Loucy (cell line): ENCODE results near the gene GOLIM4.
A peak's percentile ranks its signal among the peaks of the same experiment; 100 is the strongest.
"Not testable (repeated sequence)": the region's sequence is repeated elsewhere in the genome, so short reads cannot be mapped to it uniquely, and the experiment has no call there.

ENCODE experiments used
- H2AFZ ChIP-seq: fragments of 200-600 bp; sonication (generic); 2 replicates; pipeline ENCODE4 v1.6.0; 2016; ENCODE audit warnings: antibody characterized with exemption, mild to moderate bottlenecking, low read length, moderate library complexity
- H3F3A ChIP-seq: fragments of 200-600 bp; 2 replicates; pipeline ENCODE4 v1.6.0; 2016; ENCODE audit warnings: antibody characterized with exemption, low read depth, mild to moderate bottlenecking
- H3K27me3 ChIP-seq: fragments of 200-600 bp; sonication (generic); 2 replicates; pipeline ENCODE4 v1.6.1; 2014; ENCODE audit warnings: low read length, mild to moderate bottlenecking; ENCODE audit not compliant: insufficient read depth, poor library complexity, severe bottlenecking
- H3K36me3 ChIP-seq: fragments of 200-600 bp; sonication (generic); 2 replicates; pipeline ENCODE4 v1.6.1; 2016; ENCODE audit warnings: low read length; ENCODE audit not compliant: insufficient read depth
- H3K4me1 ChIP-seq: fragments of 200-600 bp; sonication (generic); 2 replicates; pipeline ENCODE4 v1.5.1; 2014; ENCODE audit warnings: low read length, mild to moderate bottlenecking; ENCODE audit not compliant: insufficient read depth, poor library complexity, severe bottlenecking
- H3K4me2 ChIP-seq: fragments of 200-600 bp; sonication (generic); 2 replicates; pipeline ENCODE4 v1.6.0; 2014; ENCODE audit warnings: antibody characterized with exemption, low read length, low read depth, mild to moderate bottlenecking; ENCODE audit not compliant: poor library complexity, severe bottlenecking
- H3K4me3 ChIP-seq: fragments of 200-600 bp; sonication (generic); 2 replicates; pipeline ENCODE4 v1.5.1; 2014; ENCODE audit warnings: low read length, mild to moderate bottlenecking, mixed read lengths; ENCODE audit not compliant: poor library complexity, severe bottlenecking
- H3K79me2 ChIP-seq: fragments of 200-600 bp; sonication (generic); 2 replicates; pipeline ENCODE4 v1.6.1; 2014; ENCODE audit warnings: low read length; ENCODE audit not compliant: insufficient read depth
- H3K9ac ChIP-seq: fragments of 200-600 bp; sonication (generic); 2 replicates; pipeline ENCODE4 v1.6.0; 2014; ENCODE audit warnings: mild to moderate bottlenecking, low read depth, low read length, moderate library complexity; ENCODE audit not compliant: poor library complexity, severe bottlenecking
- H3K9me2 ChIP-seq: fragments of 200-600 bp; sonication (generic); replicated peaks from 2 replicates; pipeline ENCODE4 v1.6.1; 2016; ENCODE audit warnings: low read depth, low read length, mixed read lengths
- H3K9me3 ChIP-seq: fragments of 200-600 bp; sonication (generic); 2 replicates; pipeline ENCODE4 v1.6.1; 2014; ENCODE audit warnings: mild to moderate bottlenecking, antibody characterized with exemption, low read length, low read depth; ENCODE audit not compliant: insufficient read depth
- H4K20me1 ChIP-seq: fragments of 200-600 bp; sonication (generic); 2 replicates; pipeline ENCODE4 v1.6.0; 2014; ENCODE audit warnings: antibody characterized with exemption, low read length, mild to moderate bottlenecking; ENCODE audit not compliant: insufficient read depth, poor library complexity, severe bottlenecking
- EZH2phosphoT487 ChIP-seq: fragments of 200-600 bp; IDR thresholded peaks from 2 replicates; pipeline ENCODE4 v1.6.1; 2018; ENCODE audit warnings: antibody characterized with exemption, mild to moderate bottlenecking, moderate library complexity, borderline replicate concordance
- TF ChIP-seq, protein P1 (sequence below): fragments of 200-600 bp; sonication (generic); conservative IDR thresholded peaks from 2 replicates; pipeline ENCODE4 v1.5.1; 2014; ENCODE audit warnings: mild to moderate bottlenecking, antibody characterized with exemption, low read length

Gene GOLIM4

DNA sequence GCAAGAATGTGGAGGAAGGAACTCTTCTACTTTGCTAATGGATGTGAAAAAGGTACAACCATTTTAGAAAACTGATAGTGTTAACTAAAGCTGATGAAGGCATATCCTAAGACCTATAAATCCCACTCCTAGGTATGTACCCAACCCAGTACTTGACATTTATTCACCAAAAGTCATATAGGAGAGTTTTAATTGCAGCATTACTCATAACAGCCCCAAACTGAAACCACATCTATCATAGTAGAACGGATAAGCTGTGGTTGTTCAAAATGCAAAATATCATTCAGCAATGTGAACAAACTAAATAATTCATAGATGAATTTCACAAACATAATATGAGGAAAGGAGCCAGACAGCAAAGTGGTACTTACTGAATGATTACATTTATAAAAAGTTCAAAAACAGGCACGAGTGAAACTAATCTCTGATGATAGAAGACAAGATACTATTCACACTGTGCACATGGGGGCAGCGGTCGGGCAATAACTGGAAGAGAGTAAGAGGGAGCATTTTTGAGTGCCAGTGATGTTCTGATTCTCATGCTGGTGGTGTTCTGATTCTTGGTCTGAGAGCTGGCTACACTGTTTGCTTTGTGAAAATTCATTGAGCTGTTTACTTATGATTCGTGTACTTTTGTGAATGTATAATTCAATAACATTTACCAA is 34.3 kb downstream of the GOLIM4 start:
- H3K4me2 ChIP-seq: peak overlapping the region; percentile 58
- H3K9me2 ChIP-seq: no peaks in the 10 kb centered on the region
- H2AFZ ChIP-seq: 0 out of 2 replicates have a peak overlapping the region, but pooled peaks have one; percentile 14
- H3K27me3 ChIP-seq: no peaks in the 10 kb centered on the region
- H3K9me3 ChIP-seq: no peaks in the 10 kb centered on the region
- peaks cover 5% of the 10 kb centered on the region; the same call in 1 of the 2 replicates for H3K79me2 ChIP-seq
- no peak overlapping the region for H3K9ac ChIP-seq
- peak overlapping the region; percentile 57 for H3K4me3 ChIP-seq
- H3F3A ChIP-seq: no peaks in the 10 kb centered on the region
- no peaks in the 10 kb centered on the region for H3K36me3 ChIP-seq
- no peak for TF ChIP-seq EZH2phosphoT487
- TF ChIP-seq, protein P1, sequence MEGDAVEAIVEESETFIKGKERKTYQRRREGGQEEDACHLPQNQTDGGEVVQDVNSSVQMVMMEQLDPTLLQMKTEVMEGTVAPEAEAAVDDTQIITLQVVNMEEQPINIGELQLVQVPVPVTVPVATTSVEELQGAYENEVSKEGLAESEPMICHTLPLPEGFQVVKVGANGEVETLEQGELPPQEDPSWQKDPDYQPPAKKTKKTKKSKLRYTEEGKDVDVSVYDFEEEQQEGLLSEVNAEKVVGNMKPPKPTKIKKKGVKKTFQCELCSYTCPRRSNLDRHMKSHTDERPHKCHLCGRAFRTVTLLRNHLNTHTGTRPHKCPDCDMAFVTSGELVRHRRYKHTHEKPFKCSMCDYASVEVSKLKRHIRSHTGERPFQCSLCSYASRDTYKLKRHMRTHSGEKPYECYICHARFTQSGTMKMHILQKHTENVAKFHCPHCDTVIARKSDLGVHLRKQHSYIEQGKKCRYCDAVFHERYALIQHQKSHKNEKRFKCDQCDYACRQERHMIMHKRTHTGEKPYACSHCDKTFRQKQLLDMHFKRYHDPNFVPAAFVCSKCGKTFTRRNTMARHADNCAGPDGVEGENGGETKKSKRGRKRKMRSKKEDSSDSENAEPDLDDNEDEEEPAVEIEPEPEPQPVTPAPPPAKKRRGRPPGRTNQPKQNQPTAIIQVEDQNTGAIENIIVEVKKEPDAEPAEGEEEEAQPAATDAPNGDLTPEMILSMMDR: peak; percentile 53
- no peaks in the 10 kb centered on the region for H4K20me1 ChIP-seq
- peaks cover 6% of the 10 kb centered on the region for H3K4me1 ChIP-seq

DNA sequence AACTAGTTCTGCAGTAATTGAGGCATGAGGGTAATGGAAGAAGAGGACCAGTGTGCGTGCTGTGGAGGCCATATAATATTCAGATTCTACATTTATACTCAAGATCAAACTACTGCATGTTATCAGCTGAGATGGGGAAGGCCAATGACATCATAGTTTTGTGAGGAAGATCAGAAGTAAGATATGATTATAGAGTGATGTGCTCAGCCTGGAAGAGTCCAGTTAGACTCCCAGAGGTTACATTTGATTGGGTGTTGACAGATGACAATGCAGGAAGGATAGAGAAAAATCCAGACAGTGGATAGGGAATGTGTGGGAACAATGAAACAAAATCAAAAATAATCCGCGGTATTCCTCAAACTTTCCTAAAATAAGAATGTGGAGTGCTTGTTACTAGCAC is 35.4 kb downstream of the GOLIM4 start:
- Histone ChIP-seq H3K4me3 (no peak overlapping the region), H3K9me2 (no peaks in the 10 kb centered on the region), H3K79me2 (peaks cover 5% of the 10 kb centered on the region; the same call in 1 of the 2 replicates), H3K36me3 (no peaks in the 10 kb centered on the region), H3F3A (no peaks in the 10 kb centered on the region), H3K4me2 (no peak overlapping the region), H3K27me3 (no peaks in the 10 kb centered on the region), H2AFZ (no peak overlapping the region), H3K9ac (no peak overlapping the region), H3K9me3 (no peaks in the 10 kb centered on the region), H4K20me1 (no peaks in the 10 kb centered on the region), H3K4me1 (peaks cover 6% of the 10 kb centered on the region)
- TF ChIP-seq, protein P1: no peak

DNA sequence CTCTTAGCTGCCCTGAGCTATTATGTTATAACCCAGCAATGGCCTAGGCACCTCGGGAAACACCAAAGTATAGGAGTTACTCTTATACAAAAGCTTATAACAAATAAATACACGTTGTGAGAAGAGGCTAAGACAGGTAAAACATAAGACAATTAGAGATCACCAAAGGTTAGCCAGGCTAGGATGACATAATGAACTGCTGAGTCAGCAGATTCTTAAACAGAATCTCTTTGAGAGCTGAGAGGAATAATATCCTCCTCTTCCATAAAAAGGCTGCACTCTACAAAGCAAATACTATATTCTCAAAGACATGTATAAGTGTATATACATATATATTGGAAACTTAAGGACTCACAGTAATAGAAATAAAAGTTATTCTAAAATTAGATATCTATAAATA is 37.2 kb downstream of the GOLIM4 start:
- no peaks in the 10 kb centered on the region for H3K36me3 ChIP-seq
- no peaks in the 10 kb centered on the region for H4K20me1 ChIP-seq
- H3F3A ChIP-seq: no peaks in the 10 kb centered on the region
- peaks cover 5% of the 10 kb centered on the region; the same call in 1 of the 2 replicates for H3K79me2 ChIP-seq
- no peak overlapping the region for H3K9ac ChIP-seq
- H3K4me3 ChIP-seq: no peak overlapping the region
- no peak overlapping the region for H3K4me2 ChIP-seq
- H3K27me3 ChIP-seq: no peaks in the 10 kb centered on the region
- H3K9me2 ChIP-seq: no peaks in the 10 kb centered on the region
- no peak for TF ChIP-seq EZH2phosphoT487
- TF ChIP-seq, protein P1: no peak
- H2AFZ ChIP-seq: no peak overlapping the region
- H3K4me1 ChIP-seq: peaks cover 6% of the 10 kb centered on the region
- no peaks in the 10 kb centered on the region for H3K9me3 ChIP-seq

DNA sequence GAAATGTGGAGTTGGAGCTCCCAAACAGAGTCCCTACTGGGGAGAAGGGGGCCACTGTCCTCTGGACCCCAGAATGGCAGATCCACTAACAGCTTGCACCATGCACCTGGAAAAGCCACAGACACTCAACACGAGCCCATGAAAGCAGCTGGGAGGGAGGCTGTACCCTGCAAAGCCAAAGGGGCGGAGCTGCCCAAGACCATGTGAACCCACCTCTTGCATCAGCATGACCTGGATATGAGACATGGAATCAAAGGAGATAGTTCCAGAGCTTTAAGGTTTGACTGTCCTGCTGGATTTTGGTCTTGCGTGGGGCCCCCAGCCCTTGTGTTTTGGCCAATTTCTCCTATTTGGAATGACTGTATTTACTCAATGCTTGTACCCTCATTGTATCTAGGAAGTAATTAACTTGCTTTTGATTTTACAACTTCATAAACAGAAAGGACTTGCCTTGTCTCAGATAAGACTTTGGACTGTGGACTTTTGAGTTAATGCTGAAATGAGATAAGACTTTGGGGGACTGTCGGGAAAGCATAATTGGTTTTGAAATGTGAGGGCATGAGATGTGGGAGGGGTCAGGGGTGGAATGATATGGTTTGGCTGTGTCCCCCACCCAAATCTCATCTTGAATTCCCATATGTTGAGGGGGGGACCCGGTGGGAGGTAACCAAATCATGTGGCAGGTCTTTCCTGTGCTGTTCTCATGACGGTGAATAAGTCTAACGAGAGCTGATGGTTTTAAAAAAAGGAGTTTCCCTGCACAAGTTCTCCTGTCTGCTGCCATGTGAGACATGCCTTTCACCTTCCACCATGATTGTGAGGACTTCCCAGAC is 39.1 kb downstream of the GOLIM4 start:
- not testable (repeated sequence) for H3K79me2 ChIP-seq, H3K4me2 ChIP-seq, H3K9me3 ChIP-seq, H3K36me3 ChIP-seq, H3F3A ChIP-seq, H4K20me1 ChIP-seq, H2AFZ ChIP-seq, H3K4me1 ChIP-seq, H3K9ac ChIP-seq, H3K9me2 ChIP-seq, H3K4me3 ChIP-seq, H3K27me3 ChIP-seq
